HG03196 (cell line): ENCODE data around the gene NXPE3.
A peak's percentile ranks its signal among the peaks of the same experiment; 100 is the strongest.

Source experiments
- ATAC-seq: cut with Tn5 transposase; IDR thresholded peaks from one replicate; pipeline ENCODE4 v1.9.1; 2021; ENCODE audit not compliant: unreplicated experiment

NXPE3 gene

DNA sequence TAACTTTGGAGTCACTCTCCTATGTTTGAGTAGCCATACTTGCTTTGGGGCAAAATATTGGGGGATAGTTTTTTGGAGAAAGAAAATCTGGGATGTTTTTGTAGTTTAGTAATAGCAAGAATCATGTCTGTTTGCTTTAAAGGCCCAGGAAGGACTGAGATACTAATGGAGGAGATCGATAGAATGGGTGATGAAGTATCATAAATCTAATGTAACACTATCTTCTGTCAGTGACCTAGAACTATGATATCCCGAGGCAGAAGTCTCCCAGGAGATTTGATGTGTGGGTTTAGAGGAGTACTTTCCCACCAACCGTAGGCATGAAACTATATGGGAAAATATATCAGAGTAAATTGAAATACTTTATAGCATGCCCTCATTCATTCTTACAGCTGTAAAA, 49.3 kb downstream of the NXPE3 start:
- no peak for ATAC-seq

DNA sequence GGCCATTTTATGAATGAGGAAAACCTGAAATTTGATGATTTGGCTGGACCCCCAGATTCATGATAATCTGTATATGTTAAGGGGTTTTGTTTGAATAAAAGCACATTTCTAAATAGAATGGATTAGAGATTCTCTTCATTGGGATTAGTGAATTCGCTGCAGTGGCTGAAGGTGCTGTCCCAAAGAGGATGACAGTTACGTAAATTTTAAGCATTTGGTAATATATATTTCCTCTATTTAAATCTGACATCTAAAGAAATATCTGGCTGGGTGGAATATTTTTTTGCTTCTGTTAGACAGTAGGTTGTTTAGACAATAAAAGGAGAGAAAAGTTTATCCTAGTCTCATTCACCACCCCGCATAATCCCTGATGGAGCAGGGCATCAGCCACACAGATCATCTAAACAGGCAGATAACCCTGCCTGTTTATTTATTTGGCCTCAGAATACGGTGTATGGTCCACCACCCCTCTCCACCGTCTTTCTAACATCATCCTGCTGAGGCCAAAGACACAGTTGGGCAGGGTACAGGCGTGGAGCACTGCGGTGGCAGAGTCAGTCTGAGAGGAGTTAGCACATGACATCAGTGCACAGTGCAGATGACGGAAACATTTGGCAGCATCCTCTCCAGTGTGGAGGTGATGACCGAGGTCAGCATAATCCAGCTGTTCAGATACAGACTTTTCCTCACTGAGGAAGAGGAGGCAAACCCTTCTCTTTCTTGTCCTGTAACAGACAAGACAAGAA, 49.9 kb downstream of the NXPE3 start:
- peak; percentile 54 for ATAC-seq

DNA sequence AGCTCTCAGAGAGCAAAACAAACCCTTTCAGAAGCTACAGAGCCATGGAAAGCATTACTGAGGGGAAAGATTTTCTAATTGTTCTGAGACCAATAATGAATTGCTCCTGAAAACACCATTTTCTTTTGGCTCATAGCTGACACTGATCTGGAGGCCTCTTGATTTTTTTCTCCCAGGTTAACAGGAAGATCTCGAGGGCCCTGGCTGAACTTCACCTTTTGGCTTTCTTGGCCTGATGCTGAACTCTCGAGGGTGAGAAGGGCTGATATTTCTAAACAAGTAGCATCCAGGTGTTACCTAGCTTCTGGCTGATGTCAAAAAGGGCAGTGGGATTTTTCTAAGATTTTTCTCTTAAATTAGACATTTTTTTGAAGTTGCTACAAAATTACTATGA, 50.4 kb downstream of the NXPE3 start:
- ATAC-seq: no peak

DNA sequence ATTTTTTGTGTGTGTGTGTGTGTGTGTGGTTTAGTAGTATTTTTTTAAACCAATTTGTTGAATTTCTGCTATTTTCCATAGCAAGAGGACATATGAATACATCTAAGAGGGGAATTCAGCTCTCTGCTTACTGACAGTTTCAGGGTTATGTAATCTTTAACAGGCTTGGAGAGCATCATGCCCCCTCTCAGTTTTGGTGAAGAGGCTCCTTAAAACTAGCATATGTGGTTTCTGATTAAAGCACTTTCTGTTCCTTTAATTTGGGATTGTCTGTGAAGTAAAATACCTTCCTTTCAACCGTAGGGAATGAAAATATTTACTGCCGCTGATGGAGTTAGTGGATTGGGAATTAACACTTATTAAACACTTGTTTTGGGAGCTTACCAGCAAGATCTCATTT, 50.9 kb downstream of the NXPE3 start:
- no peak for ATAC-seq

DNA sequence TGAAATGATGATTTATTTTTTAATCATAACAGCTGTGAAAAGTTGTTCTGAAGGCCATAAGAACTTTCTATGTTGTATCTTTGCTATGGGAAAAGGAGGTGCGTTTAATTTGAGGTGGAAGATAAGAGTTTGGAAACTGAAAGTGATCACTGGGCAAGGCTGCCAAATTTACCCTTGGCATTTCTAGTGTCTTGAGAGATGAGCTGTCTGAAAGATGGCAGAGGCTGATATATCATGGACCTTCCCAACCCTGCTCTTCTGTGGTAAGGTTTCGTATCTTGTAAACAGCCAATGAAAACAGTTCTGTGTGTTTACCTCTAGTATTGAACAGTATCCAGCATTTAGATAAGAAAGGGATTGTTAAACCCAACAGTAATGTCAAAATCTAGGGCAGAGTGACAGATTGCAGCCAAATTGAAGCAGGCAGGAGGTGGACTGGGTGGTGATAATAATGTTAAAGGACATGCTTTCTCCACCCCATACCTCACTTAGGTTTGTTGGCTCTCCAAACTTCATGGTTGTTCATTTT, 54.5 kb downstream of the NXPE3 start:
- ATAC-seq: no peak

DNA sequence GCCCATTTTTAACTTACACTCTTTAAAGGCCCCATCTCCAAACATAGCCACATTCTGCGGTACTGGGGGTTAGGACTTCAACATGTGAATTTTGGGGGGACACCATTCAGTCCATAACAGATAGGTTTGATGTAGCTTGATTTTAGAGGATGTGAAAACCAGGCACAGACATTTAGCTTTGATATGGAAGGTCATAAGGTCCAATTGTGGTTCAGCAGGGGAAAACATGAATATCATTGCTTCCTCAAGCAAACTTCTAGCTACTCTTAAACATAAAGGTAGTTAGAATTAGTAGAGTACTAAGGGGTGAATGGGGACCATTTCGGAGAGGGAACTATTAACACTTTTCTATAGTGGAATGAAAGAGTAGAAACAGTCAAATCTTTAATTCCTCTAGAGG, 56.7 kb downstream of the NXPE3 start:
- no peak for ATAC-seq

DNA sequence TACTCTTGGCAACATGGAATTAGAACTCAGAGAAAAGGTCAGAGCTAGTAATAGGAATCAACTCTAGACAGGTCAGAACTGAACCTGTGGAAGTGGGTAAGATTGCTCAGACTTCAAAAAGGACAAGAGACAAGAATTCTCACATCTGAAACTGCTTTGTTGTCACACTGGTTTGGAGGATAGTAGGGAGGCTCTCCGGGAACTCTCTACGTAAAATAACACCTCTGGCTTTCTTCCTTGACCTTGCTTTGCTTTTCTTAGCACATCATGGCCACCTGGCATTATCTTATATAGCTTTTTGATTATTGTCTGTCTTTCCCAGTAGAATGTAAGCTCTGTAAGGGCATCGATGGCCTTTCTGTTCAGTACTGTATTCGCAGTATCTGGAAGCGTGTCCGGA, 57.1 kb downstream of the NXPE3 start:
- no peak for ATAC-seq

DNA sequence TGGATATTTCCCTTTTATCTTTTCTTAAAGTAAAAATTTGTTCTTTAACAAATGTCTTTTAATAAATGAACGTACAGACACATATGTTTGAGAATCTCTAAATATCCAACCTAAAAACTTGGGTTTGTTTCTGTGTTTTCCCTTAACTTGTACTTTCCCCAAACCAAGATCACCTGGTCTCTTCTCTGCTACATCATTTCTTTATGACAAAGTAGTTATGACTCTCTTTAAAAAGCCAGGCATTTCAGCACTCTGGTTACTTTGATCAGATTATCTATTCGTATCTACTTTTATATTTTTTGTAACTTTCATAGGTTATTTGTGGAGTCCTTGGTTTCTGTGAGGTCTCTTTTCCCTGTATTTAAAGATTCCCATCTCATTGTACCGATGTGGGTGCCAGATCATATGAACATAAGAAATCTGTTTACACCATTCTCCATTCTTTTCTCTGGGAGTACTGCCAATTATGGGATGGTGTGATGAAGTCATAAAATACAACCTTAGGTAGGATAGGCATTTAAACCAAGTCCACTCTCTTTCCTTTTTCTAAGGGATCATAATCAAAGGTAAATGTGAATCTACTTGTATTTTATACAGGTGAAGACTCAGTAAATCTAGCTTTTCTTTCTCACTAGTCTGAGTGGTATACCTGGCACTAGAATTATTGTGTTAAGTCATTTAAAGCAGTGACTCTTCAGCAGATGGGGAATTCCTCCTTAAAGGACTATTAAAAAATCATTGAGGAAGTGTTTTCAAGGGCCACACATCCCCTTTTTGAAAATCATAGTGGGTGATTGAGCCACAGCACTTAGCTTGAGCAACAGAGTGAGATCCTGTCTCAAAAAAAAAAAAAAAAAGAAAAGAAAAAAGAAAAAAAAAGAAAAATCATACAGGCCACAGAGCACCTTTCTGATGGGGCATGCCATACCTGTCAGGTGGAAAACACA, 57.9 kb downstream of the NXPE3 start:
- ATAC-seq: no peak

DNA sequence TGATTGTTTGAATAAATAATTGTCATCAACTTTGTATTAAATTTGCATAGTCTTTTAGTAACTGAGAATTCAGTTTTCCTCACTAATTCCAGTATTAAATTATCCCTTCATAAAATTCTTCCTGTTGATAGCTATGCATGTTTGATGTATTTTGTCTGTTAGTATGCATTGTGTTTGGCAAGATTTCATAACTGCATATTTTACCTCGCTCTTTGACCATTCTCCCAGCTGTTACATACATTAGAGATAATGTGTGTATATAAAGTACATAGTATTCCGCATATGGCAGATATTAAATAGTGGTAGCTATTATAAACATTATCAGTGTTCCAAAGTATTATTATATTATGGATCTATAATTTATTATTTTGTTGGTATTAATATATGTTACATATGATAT, 59.7 kb downstream of the NXPE3 start:
- no peak for ATAC-seq

DNA sequence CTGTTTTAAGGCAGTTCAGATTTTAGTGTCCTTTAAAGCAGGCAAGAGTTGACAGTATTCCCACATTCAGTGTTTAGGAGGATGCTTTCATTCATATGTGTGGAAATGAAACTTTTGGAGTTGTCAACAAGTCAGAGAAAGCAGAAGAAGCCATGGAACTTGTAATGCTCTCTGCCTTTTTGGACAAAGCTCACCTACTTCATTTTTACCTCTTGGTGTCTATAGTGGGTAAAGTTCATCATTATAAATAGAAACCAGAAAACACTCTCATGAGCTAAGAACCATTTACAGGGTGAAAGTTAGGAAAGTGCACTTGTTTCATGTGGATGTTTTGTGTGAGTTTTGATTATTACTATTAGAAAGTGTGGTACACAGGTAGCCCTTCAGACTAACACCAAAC, 61.1 kb downstream of the NXPE3 start:
- no peak for ATAC-seq

DNA sequence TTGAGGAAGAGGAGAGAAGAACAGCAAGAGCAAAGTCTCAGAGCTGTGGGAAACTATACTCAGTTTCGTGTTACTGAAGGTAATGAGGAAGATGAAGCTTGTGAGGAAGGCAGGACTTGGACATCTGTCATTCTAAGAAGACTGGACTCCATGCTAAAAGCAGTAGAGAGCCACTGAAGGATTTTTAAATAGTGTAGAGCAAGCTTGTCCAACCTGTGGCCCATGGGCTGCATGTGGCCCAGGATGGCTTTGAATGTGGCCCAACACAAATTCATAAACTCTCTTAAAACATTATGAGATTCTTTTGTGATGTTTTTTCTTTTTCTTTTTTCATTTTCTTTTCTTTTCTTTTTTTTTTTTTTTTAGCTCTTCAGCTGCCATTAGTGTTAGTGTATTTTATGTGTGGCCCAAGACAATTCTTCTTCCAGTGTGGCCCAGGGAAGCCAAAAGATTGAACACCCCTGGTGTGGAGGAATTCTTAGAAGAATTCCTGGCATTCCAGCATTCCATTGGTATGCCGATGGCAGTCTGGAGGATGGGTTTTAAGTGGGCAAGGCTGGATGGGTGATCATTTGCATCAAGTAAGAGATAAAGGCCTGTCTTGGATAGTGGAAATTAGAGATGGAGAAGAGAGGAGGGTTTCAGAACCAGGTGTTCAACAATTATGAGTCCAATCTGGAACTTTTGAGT, 63.4 kb downstream of the NXPE3 start:
- ATAC-seq: no peak

DNA sequence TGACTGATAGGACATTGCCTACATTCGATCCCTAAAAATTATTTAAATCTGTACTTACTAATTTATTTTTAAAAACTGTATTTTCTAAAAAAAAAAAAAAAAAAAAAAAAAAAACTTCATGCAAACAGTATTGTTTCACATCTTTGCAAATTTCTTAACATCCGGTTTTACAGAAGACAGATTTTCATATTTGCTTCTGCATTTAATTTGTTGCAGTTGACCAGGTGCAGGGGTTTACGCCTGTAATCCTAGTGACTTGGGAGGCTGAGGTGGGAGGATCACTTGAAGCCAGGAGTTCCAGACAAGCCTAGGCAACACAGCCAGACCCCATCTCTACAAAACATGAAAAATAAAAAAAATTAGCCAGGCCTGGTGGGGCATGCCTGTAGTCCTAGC, 63.9 kb downstream of the NXPE3 start:
- ATAC-seq: no peak

DNA sequence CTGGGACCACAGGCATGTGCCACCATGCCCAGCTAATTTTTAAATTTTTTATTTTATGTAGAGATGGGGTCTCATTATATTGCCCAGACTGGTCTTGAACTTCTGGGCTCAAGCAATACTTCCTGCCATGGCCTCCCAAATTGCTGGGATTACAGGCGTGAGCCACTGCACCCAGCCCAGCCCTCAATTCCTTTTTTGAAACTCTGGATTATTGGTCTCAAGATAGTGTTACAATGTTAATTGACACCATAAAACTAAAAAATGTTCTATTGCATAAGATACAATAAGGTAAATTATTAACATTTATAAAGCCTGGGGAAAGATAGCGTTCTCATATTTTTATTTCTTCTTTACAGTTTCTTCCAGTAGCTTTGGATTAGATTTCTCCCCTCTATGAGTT, 66.4 kb downstream of the NXPE3 start:
- ATAC-seq: no peak

DNA sequence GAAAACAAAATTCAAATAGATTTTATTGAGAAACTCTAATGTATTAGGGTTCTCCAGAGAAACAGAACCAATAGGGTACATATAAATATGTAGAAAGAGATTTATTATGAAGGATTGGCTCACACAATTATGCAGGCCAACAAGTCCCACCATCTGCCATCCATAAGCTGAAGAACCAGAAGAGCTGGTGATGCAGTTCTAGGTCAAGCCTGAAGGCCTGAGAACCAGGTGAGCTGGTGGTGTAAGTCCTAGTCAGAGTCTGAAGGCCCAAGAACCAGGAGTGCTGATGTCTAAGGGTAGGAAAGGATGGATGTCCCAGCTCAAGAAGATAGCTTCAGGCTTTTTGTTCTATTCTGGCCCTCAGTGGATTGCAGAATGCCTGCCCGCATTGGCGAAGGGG, 67.7 kb downstream of the NXPE3 start:
- ATAC-seq: no peak

DNA sequence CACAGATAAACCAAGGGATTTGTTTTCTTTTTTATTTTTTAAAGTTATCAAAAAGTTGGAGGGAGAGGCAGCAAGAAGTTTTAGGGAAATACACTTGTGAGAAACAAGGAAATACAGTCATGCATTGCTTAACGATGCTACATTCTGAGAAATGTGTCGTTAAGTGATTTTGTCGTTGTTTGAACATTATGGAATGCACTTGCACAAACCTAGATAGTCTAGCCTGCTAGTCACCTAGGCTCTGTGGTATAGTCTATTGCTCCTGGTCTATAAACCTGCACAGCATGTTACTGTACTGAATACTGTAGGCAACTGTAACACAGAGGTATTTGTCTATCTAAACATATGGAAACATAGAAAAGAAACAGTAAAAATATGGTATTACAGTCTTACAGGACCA, 68.3 kb downstream of the NXPE3 start:
- ATAC-seq: no peak

DNA sequence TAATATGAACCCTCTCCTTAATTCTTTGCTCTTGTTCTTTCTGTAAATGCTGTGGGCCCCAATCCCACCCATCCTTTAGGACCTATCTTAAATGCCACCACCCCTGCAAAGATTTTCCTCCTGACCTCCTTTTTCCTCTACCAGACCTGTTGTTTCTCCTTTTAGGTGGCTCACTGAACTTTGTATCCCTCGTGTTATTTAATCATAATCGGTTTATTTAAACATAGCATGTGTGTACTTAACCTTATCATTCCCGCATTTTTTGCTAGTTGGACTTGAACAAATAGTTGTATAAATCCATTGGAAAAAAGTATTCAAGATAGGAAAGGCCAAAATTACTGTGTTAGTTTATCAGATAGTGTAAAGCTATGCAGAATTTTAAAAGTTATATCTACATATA, 69.3 kb downstream of the NXPE3 start:
- ATAC-seq: no peak

DNA sequence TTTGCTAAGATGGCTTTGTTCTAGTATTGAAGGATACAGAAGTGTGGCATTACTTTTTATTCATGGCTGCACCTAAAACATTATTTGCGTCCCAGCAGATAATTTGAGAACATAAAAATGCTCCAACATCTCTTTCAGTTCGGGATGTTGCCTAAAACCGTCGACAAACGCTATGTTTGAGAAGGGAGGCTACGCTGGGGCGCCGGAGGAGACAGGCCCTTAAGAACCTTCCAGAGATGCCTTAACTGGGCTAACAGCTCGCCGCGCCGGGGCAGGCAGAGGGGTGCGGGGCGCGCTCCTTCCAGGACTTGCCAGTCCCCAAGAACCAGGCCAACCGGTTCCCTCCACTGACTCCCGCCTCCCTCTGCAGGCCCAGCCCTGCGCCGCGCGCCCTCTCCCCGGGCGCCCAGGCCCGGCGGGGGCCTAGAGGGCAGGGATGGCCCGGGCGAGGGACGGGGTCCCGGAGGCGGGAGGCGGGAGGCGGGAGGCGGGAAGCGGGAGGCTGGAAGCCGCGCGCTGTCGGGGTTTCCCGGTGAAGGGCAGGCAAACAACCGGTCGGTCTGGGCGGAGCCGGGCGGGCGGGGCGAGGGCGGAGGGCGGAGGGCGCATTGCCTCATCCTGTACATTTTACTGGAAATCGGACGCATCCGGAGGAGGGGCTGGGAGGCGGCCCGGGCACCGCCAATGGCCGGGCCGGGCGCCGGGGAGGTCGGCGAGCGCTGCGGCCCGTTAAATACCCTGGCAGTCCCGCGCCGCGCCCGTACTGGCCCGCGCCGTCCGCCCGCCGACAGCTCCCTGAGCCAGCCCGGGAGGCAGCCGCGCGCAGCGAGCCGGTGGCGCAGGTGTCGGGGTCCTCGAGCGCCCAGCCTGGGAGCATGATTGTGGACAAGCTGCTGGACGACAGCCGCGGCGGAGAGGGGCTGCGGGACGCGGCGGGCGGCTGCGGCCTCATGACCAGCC, 70.0 kb downstream of the NXPE3 start, which contains the start of gene NFKBIZ:
Gene NFKBIZ, plus strand, starts transcription at position 761 of the 960 bp plus-strand sequence. Its CDS starts 115 bp downstream, at position 876.
- ATAC-seq: peak; percentile 78

DNA sequence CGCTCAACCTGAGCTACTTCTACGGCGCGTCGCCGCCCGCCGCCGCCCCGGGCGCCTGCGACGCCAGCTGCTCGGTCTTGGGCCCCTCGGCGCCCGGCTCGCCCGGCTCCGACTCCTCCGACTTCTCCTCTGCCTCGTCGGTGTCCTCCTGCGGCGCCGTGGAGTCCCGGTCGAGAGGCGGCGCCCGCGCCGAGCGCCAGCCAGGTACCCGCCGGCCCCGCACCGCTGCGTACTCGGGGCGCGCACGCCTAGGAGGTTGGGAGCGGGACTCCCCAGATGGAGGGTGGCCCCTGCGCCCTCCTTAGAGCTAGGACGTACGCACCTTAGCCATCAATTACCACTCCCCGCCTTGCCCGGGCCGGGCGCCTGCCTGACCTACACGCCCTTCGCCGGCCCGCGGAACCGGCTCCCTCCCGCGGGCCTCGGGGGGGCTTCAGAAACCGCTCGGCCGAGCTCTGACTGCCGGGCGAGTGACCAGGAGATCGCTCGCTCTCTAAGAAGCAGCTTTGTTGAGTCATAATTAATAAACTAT, 70.8 kb downstream of the NXPE3 start:
- peak; percentile 24 for ATAC-seq

DNA sequence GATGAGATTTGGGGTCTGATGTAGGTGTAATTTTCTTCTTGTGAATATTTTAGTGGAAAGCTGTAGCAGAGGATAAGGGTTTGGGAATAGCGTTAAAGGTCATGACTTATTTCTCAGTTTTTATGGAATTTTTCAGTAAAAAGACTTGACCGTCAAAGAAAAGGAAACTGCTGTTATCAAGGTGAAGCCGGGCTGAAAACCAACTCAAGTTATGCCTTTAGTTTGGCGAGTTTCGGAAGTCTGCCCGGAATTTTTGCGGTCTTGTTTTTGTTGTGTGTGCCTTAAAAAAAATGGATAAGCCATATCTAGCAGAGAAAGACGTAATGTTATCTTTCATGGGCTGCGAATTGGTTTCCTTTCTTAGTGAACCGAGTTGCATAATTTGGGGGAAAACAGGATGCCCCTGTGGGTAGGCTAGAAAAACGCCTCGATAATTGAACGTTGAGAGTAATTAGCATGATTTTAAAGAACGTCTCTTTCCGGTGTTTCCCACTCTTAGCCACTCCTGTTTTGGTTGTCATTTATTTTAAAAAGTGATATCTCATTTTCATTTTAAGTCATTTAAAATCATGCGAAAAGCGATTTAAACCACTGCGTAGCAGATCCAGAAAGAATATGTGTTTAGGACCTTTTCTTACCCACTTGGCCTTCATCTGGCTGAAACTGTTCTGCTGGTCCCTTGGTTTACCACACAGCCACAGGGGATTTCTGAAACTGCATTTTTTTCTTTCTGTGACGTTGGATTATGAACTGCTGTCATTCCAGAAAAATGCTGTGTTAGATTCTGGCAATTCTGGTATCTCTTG, 71.4 kb downstream of the NXPE3 start:
- ATAC-seq: peak; percentile 25
